Urothelium cell line (cell line): ENCODE data around the gene TNIK.
"Not testable (repeated sequence)": the region's sequence is repeated elsewhere in the genome, so short reads cannot be mapped to it uniquely, and the experiment has no call there.

Experiments used
- DNase-seq: peaks from one replicate; pipeline ENCODE4 v3.0.0; 2011; ENCODE audit warnings: low spot score, mixed read lengths
- FAIRE-seq: peaks from 2 replicates; lab custom pipeline; 2011; peaks lifted over from hg19 to GRCh38; lab: Jason Lieb, UNC

Gene TNIK

GRCh38 chr3:171422855-171423254 lies 37.4 kb downstream of the TNIK start:
- DNase-seq, FAIRE-seq: not testable (repeated sequence)

- no peak for DNase-seq
- FAIRE-seq, result no peak
These were observed 39.5 kb downstream of the TNIK start for GRCh38 chr3:171420667-171421066.

- DNase-seq, result no peak
- no peak for FAIRE-seq
These were observed 40.7 kb downstream of the TNIK start for GRCh38 chr3:171419457-171419856.

DNA sequence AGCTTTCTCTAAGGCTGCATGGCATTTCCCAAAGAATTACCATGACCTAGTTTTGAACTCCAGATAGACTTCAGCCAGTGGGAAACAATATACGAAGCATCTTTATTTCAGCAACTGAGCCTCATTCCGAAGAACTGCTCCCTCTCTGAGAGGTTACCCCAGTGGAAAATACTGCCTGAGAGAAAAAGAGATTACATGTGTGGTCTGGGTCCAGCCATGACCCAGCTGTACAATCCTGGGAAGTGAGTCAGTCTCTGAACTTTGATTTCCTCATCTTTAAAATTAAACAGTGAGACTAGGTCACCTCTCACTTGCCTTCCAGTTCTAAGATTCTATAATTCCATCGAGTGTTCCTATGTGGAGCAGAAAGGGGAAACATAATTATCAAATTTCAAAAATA lies 42.4 kb downstream of the TNIK start:
- DNase-seq, result peak; percentile 62
- FAIRE-seq, result no peak

- no peak for DNase-seq
- no peak for FAIRE-seq
These were observed 43.1 kb downstream of the TNIK start for GRCh38 chr3:171417137-171417536.

DNA sequence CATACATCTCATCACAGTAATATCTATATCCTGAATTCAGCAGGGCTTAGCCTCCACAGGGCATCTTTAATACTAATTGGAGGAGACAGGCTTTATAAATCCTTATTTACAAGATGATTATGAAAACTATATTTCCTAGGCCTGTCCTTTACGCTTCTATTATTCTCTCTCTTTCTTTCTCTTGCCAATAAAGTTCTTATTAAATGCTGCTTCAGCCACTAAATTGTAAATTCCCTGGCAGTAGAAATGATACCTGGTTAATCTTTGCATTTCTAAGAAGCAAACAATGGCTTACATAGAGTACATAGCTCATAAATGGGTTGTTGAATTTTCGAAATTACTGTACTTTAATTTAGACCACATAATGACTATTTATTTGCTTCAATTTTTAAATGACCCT lies 43.5 kb downstream of the TNIK start:
- no peak for DNase-seq
- no peak for FAIRE-seq

GRCh38 chr3:171416061-171416460 lies 44.1 kb downstream of the TNIK start:
- no peak for DNase-seq

DNA sequence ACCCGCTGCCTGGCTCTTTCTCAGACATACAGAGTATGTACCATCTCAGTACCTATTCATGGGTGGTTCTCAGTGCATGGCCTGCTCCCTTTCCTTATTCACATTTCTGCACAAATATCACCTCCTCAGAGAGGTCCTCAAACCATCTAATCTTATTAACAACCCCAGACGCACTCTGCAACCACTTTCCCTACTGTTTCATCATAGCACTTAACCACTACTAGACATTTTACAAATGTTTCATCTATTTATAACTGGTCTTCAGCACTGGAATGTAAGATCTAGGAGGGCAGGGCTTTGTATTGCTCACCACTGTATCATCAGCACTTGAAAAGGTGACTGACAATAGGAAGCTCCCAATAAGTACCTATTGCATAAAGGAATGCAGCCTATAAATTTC lies 45.1 kb downstream of the TNIK start:
- FAIRE-seq, result no peak

More at GRCh38 chr3:171416061-171416460, 44.1 kb downstream of the TNIK start:
- FAIRE-seq, result no peak

DNA sequence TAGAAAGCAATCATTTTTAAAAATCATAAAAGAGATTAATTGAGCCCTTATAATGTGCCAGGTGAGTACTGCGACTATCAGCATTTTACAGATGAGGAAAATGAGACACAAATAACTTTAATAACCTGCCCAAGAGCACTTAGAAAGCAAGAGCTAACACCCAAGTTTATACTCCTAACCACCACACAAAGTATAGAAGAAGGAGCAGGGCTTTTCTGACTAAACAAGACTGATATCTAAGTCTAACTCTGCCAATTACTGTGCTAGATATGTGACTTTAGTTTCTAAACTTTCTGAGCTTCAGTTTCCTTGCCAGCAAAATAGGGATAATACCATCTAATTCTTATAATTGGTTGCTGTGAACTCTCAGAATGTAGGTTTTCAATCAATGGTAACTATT lies 47.7 kb downstream of the TNIK start:
- FAIRE-seq (no peak), DNase-seq (no peak)

More for the DNA sequence above, 45.1 kb downstream of the TNIK start:
- no peak for DNase-seq

GRCh38 chr3:171412054-171412453 lies 48.2 kb downstream of the TNIK start:
- DNase-seq, result no peak
- FAIRE-seq, result no peak

DNA sequence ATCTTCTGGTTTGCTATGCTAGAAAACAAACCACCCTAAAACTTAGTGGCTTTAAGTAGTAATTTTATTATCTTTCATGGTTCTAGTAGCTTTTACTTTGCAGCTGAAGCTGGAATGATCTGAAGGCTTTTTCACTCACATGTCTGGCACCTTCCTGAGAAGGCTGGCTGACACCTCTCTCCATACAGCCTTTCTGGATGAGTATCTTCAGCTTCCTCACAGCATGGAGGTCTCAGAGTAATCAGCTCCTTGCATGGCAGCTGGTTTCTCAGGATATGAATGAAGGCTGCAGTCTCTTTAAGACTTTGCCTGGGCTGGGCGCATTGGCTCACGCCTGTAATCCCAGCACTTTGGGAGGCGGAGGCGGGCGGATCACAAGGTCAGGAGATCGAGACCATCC lies 50.0 kb downstream of the TNIK start:
- FAIRE-seq (no peak), DNase-seq (no peak)

- FAIRE-seq, result no peak
- DNase-seq, result peak; percentile 38
These were observed 52.4 kb downstream of the TNIK start for GRCh38 chr3:171407759-171408158.

DNA sequence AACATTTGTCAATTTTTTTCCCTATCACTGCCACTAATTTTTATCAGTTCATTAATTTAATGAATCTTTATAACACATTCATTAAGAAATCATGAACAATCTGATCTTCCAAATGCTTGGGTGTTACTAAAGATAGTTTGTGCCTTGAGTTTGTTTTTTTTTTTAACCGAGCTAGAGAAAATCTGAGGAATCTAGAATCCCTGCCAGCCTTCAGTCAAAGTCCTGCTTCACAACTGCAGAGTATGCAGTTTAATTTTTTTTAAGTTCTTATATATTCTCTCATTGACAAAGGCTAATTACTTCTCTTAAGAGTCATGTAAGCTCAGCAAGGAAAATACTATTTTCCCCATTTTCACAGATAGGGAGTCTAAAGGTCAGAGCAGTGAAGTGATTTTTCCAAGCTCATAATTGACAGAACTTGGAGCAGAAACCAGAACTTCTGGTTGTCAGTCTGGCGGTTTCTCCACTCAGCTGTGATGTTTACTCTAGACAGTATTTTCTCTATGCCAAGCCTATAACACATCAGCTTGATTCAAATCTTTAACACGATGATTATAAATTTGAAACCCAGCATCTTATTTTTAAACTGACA lies 55.7 kb downstream of the TNIK start:
- DNase-seq, result no peak
- no peak for FAIRE-seq

DNA sequence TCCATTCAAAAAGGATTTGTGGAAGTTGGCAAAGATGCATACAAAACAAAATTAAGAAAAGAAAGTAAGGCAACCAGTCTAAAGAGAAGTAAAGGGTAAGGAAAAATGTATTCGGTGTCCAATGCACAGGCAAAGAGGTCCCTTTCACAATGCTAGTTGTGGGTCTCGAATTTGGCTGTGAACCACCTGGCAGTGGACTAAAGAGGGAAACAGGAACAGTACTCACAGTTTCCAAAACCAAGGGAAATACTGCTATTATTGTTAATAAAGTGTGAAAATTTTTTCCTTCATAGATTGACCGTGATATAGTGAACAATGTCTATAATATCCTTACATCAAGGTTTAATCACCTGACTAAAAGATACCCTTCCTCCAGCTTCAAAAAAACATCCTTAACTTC lies 57.9 kb downstream of the TNIK start:
- FAIRE-seq (no peak), DNase-seq (no peak)

- no peak for FAIRE-seq
These were observed 58.8 kb downstream of the TNIK start for GRCh38 chr3:171401432-171401831.

GRCh38 chr3:171399842-171400241 lies 60.4 kb downstream of the TNIK start:
- DNase-seq, result no peak
- no peak for FAIRE-seq

More at GRCh38 chr3:171401432-171401831, 58.8 kb downstream of the TNIK start:
- no peak for DNase-seq

- DNase-seq, result no peak
- FAIRE-seq, result no peak
These were observed 61.9 kb downstream of the TNIK start for GRCh38 chr3:171398343-171398742.

GRCh38 chr3:171397089-171397488 lies 63.1 kb downstream of the TNIK start:
- DNase-seq (no peak), FAIRE-seq (no peak)

DNA sequence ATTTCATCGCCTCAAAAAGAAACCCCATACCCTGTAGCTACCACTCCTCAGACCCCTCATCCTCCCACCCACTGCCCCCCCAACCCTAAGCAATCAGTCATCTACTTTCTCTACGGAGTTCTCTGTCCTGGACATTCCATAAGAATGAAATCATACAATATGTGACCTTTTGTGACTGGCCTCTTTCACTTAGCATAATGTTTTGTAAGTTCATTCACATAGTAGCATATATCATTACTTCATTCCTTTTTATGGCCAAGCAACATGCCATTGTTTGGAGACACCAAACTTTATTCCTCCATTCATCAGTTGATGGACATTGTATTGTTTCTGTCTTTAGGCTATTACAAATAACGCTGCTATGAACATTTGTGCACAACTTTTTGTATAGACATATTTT lies 64.2 kb downstream of the TNIK start:
- peak; percentile 42 for FAIRE-seq
- no peak for DNase-seq

DNA sequence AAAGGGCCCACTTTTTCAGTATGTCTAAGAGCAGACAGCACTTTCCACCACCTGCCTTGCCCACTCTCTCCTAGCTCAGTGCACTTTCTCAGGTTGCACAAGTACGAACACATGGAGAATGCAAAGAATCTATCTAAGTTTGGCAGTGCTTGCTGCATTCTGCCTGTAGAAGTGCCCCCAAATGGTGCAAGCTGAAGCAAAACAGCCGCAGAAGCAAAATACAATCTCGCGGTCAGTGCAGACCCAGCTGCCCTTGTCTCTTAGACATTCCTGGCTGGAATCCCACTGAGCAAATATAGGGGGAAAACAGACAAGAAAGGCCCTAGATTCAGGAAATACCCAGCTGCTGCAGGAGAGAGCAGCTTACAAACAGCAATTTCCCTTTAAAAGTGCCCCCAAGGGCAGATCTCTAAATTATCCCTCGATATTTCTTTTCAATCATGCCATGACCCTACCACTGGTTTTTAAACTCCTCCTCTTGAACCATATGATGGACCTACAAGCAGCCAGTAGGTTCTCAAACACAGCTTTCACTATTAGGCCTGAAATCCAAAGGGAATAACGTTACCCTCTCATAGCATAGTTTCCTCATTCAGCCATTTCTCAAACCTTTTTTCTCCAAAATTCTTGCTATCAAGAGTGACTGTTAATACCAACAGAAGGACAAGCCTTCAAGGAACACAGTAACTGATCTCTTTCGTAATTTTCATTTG lies 67.0 kb downstream of the TNIK start:
- FAIRE-seq (no peak), DNase-seq (no peak)

GRCh38 chr3:171391432-171391831 lies 68.8 kb downstream of the TNIK start:
- no peak for FAIRE-seq
- no peak for DNase-seq

GRCh38 chr3:171390051-171390941 lies 69.9 kb downstream of the TNIK start:
- FAIRE-seq (no peak), DNase-seq (no peak)
